ENCODE measurements around the gene SMIM23. TPM values are rescaled to one million over a fixed set of nuclear protein-coding genes. Genes with fewer than 3 reads are reported as not detected.

The SMIM23 gene
- polyA plus RNA-seq, 3 donors, result not detected

GRCh38 chr5:171805746-171806145 lies 20.1 kb downstream of the SMIM23 start:
- no peaks in the 10 kb centered on the region for H3K4me1 ChIP-seq (ENCODE audit: control insufficient read depth in 1 of 2, insufficient read depth in 2 of 2, low read length in 2 of 2)
- DNase-seq, result no peak
- no peaks in the 10 kb centered on the region for H3K79me2 ChIP-seq (ENCODE audit: insufficient read depth, low read length)
- H4K20me1 ChIP-seq (ENCODE audit: insufficient read depth, low read length), result no peaks in the 10 kb centered on the region
- no peak overlapping the region for H3K27ac ChIP-seq (ENCODE audit: low read depth in 1 of 2, low read length in 2 of 2)
- no peaks in the 10 kb centered on the region for H3K36me3 ChIP-seq (replicated peaks in 1 of 2; ENCODE audit: control insufficient read depth in 1 of 2, insufficient read depth in 2 of 2, low read length in 2 of 2)
- 0% methylated on average over 1 of the region's 4 CpGs for WGBS (ENCODE audit: insufficient coverage)
- H3K27me3 Mint-ChIP-seq (ENCODE audit: low read depth in 3 of 3), result peaks cover 33 to 42% (median 34%) of the 10 kb centered on the region in 3 donors
- H3K4me1 Mint-ChIP-seq, result peaks cover 9% of the 10 kb centered on the region
- H3K4me2 ChIP-seq (replicated peaks; ENCODE audit: extremely low read depth, low read length, poor library complexity, severe bottlenecking), result no peak overlapping the region
- H3K4me3 ChIP-seq (replicated peaks in 1 of 3; ENCODE audit: low read depth in 2 of 3, low read length in 3 of 3), result no peak overlapping the region
- intact Hi-C loops (cut with micrococcal nuclease), result no loop called here
- TF ChIP-seq CTCF (IDR thresholded peaks at IDR 0.05), result no peak
- H3K36me3 Mint-ChIP-seq, result no peaks in the 10 kb centered on the region
- H3K27me3 ChIP-seq (ENCODE audit: control insufficient read depth in 2 of 2, insufficient read depth in 2 of 2, low read length in 2 of 2), result peaks cover 22 to 32% of the 10 kb centered on the region in 2 donors
- H3K4me3 Mint-ChIP-seq, result peak overlapping the region in 1 of 2 donors; percentile 40
- peaks cover 0 to 8% (median 2%) of the 10 kb centered on the region in 7 donors for H3K9me3 Mint-ChIP-seq
- H3K9ac ChIP-seq (ENCODE audit: insufficient read depth, low read length, poor library complexity, severe bottlenecking), result no peak overlapping the region
- H2AFZ ChIP-seq (ENCODE audit: insufficient read depth, low read depth, low read length, poor library complexity, severe bottlenecking), result no peak overlapping the region
- peaks cover 0 to 6% of the 10 kb centered on the region in 2 donors for H3K9me3 ChIP-seq (replicated peaks in 1 of 2; ENCODE audit: control insufficient read depth in 1 of 2, insufficient read depth in 1 of 2, low read length in 2 of 2)
- H3K27ac Mint-ChIP-seq, result no peak overlapping the region

- H3K27me3 Mint-ChIP-seq (ENCODE audit: low read depth in 3 of 3), result peaks cover 35 to 42% (median 38%) of the 10 kb centered on the region in 3 donors
- peak overlapping the region in 1 of 7 donors; percentile 46 for H3K27ac Mint-ChIP-seq
- H3K9me3 Mint-ChIP-seq, result peaks cover 6 to 17% (median 12%) of the 10 kb centered on the region in 7 donors
- Histone ChIP-seq H2AFZ (ENCODE audit: insufficient read depth, low read depth, low read length, poor library complexity, severe bottlenecking) (no peak overlapping the region), H3K27ac (ENCODE audit: low read depth in 1 of 2, low read length in 2 of 2) (no peak overlapping the region), H3K79me2 (ENCODE audit: insufficient read depth, low read length) (no peaks in the 10 kb centered on the region), H4K20me1 (ENCODE audit: insufficient read depth, low read length) (no peaks in the 10 kb centered on the region), H3K4me2 (replicated peaks; ENCODE audit: extremely low read depth, low read length, poor library complexity, severe bottlenecking) (peak overlapping the region; percentile 10), H3K4me3 (replicated peaks in 1 of 3; ENCODE audit: low read depth in 2 of 3, low read length in 3 of 3) (no peak overlapping the region), H3K9ac (ENCODE audit: insufficient read depth, low read length, poor library complexity, severe bottlenecking) (no peak overlapping the region), H3K9me3 (replicated peaks in 1 of 2; ENCODE audit: control insufficient read depth in 1 of 2, insufficient read depth in 1 of 2, low read length in 2 of 2) (peaks cover 0 to 15% of the 10 kb centered on the region in 2 donors), H3K4me1 (ENCODE audit: control insufficient read depth in 1 of 2, insufficient read depth in 2 of 2, low read length in 2 of 2) (no peaks in the 10 kb centered on the region), H3K36me3 (replicated peaks in 1 of 2; ENCODE audit: control insufficient read depth in 1 of 2, insufficient read depth in 2 of 2, low read length in 2 of 2) (no peaks in the 10 kb centered on the region), H3K27me3 (ENCODE audit: control insufficient read depth in 2 of 2, insufficient read depth in 2 of 2, low read length in 2 of 2) (peaks cover 22 to 32% of the 10 kb centered on the region in 2 donors)
- TF ChIP-seq CTCF (IDR thresholded peaks at IDR 0.05), result no peak
- DNase-seq, result no peak
- H3K4me3 Mint-ChIP-seq, result peak overlapping the region; percentile 64 to 86
- intact Hi-C loops (cut with micrococcal nuclease), result no loop called here
- no peaks in the 10 kb centered on the region for H3K36me3 Mint-ChIP-seq
- H3K4me1 Mint-ChIP-seq, result peaks cover 9% of the 10 kb centered on the region
- 15% methylated on average over 14 of the region's 22 CpGs for WGBS (ENCODE audit: insufficient coverage)
Measured at GRCh38 chr5:171806976-171807747, 21.5 kb downstream of the SMIM23 start.
